DOHH2 (cell line): ENCODE results near the gene LYVE1.

Source experiments
- H3F3A ChIP-seq: fragments of 200-600 bp; sonication (generic), shearing (Covaris generic); 2 replicates; pipeline ENCODE4 v1.6.0; 2016; ENCODE audit warnings: antibody characterized with exemption, mild to moderate bottlenecking; ENCODE audit not compliant: control insufficient read depth, insufficient read depth
- H3K27ac ChIP-seq: fragments of 200-600 bp; sonication (generic); 2 replicates; pipeline ENCODE4 v1.5.1; 2014; ENCODE audit warnings: low read depth, mild to moderate bottlenecking, low read length, moderate library complexity
- H3K27me3 ChIP-seq: fragments of 200-600 bp; sonication (generic); 2 replicates; pipeline ENCODE4 v1.6.1; 2014; ENCODE audit warnings: mild to moderate bottlenecking, low read length, mixed read lengths; ENCODE audit not compliant: control insufficient read depth
- H3K36me3 ChIP-seq: fragments of 200-600 bp; sonication (generic); 2 replicates; pipeline ENCODE4 v1.6.1; 2014; ENCODE audit warnings: mild to moderate bottlenecking, low read length, moderate library complexity, mixed read lengths; ENCODE audit not compliant: control insufficient read depth
- H3K4me1 ChIP-seq: fragments of 200-600 bp; sonication (generic); 2 replicates; pipeline ENCODE4 v1.6.1; 2014; ENCODE audit warnings: mild to moderate bottlenecking, low read length, mixed read lengths; ENCODE audit not compliant: control insufficient read depth
- H3K4me2 ChIP-seq: fragments of 200-600 bp; sonication (generic); 2 replicates; pipeline ENCODE4 v1.6.0; 2014; ENCODE audit warnings: mild to moderate bottlenecking, low read length, moderate library complexity
- H3K4me3 ChIP-seq: fragments of 200-600 bp; sonication (generic); 2 replicates; pipeline ENCODE4 v1.5.1; 2014; ENCODE audit warnings: mild to moderate bottlenecking, low read length, mixed read lengths
- H3K79me2 ChIP-seq: fragments of 200-600 bp; sonication (generic); 2 replicates; pipeline ENCODE4 v1.6.1; 2014; ENCODE audit warnings: mild to moderate bottlenecking, low read length, mixed read lengths; ENCODE audit not compliant: control insufficient read depth
- H3K9me2 ChIP-seq: fragments of 200-600 bp; sonication (generic); replicated peaks from 2 replicates; pipeline ENCODE4 v1.6.1; 2014; ENCODE audit warnings: mild to moderate bottlenecking, low read length, mixed read lengths; ENCODE audit not compliant: control insufficient read depth
- H3K9me3 ChIP-seq: fragments of 200-600 bp; sonication (generic); 2 replicates; pipeline ENCODE4 v1.6.1; 2014; ENCODE audit warnings: antibody characterized with exemption, low read length, mixed read lengths; ENCODE audit not compliant: control insufficient read depth, insufficient read depth
- H4K20me1 ChIP-seq: fragments of 200-600 bp; sonication (generic); 2 replicates; pipeline ENCODE4 v1.6.0; 2014; ENCODE audit warnings: low read depth, mild to moderate bottlenecking, antibody characterized with exemption, low read length, moderate library complexity; ENCODE audit not compliant: control insufficient read depth, insufficient read depth
- CTCF ChIP-seq: fragments of 200-600 bp; sonication (generic); IDR thresholded peaks from one replicate; pipeline ENCODE4 v1.5.1; 2014; ENCODE audit warnings: antibody characterized with exemption, mild to moderate bottlenecking, low read depth, low read length; ENCODE audit not compliant: poor library complexity, severe bottlenecking
- EZH2phosphoT487 ChIP-seq: fragments of 200-600 bp; sonication (generic); IDR thresholded peaks from 2 replicates; pipeline ENCODE4 v1.6.1; 2017; ENCODE audit warnings: borderline replicate concordance, mild to moderate bottlenecking, antibody characterized with exemption, low read length, moderate library complexity, mixed read lengths

LYVE1 gene

GRCh38 chr11:10540546-10540914 lies 27.9 kb downstream of the LYVE1 start:
- Histone ChIP-seq H3F3A (peaks cover 4% of the 10 kb centered on the region; the same call in 1 of the 2 replicates), H3K36me3 (no peaks in the 10 kb centered on the region), H4K20me1 (no peaks in the 10 kb centered on the region), H3K4me3 (peak overlapping the region; percentile 86), H3K27me3 (no peaks in the 10 kb centered on the region), H3K9me2 (no peaks in the 10 kb centered on the region), H3K4me2 (peak overlapping the region; percentile 74), H3K79me2 (peaks cover 17% of the 10 kb centered on the region), H3K27ac (no peak overlapping the region), H3K9me3 (peaks cover 21% of the 10 kb centered on the region), H3K4me1 (peaks cover 40% of the 10 kb centered on the region)
- TF ChIP-seq CTCF (no peak), EZH2phosphoT487 (no peak)

GRCh38 chr11:10539339-10539738 lies 29.1 kb downstream of the LYVE1 start:
- Histone ChIP-seq H3F3A (no peaks in the 10 kb centered on the region), H3K27ac (no peak overlapping the region), H3K4me1 (peaks cover 36% of the 10 kb centered on the region), H3K4me3 (no peak overlapping the region), H3K9me2 (no peaks in the 10 kb centered on the region), H3K4me2 (no peak overlapping the region; the same call in 1 of the 2 replicates), H3K27me3 (no peaks in the 10 kb centered on the region), H3K9me3 (peaks cover 16% of the 10 kb centered on the region), H3K36me3 (no peaks in the 10 kb centered on the region), H3K79me2 (peaks cover 17% of the 10 kb centered on the region), H4K20me1 (no peaks in the 10 kb centered on the region)
- no peak for TF ChIP-seq CTCF

GRCh38 chr11:10538924-10539323 lies 29.5 kb downstream of the LYVE1 start:
- H3K4me1 ChIP-seq: peaks cover 38% of the 10 kb centered on the region
- H3K27ac ChIP-seq: no peak overlapping the region
- H3F3A ChIP-seq: no peaks in the 10 kb centered on the region
- H3K27me3 ChIP-seq: no peaks in the 10 kb centered on the region
- H3K4me3 ChIP-seq: no peak overlapping the region
- H3K36me3 ChIP-seq: no peaks in the 10 kb centered on the region
- H3K9me3 ChIP-seq: peaks cover 12% of the 10 kb centered on the region
- no peaks in the 10 kb centered on the region for H4K20me1 ChIP-seq
- no peak overlapping the region for H3K4me2 ChIP-seq
- no peak for TF ChIP-seq CTCF
- peaks cover 17% of the 10 kb centered on the region for H3K79me2 ChIP-seq
- H3K9me2 ChIP-seq: no peaks in the 10 kb centered on the region

GRCh38 chr11:10537600-10537999 lies 30.9 kb downstream of the LYVE1 start:
- Histone ChIP-seq H3K4me3 (no peak overlapping the region), H3F3A (no peaks in the 10 kb centered on the region), H3K27ac (no peak overlapping the region), H3K9me3 (no peaks in the 10 kb centered on the region), H3K4me1 (peaks cover 38% of the 10 kb centered on the region), H3K4me2 (no peak overlapping the region), H3K27me3 (no peaks in the 10 kb centered on the region), H3K79me2 (peaks cover 17% of the 10 kb centered on the region), H3K36me3 (peaks cover 5% of the 10 kb centered on the region), H3K9me2 (no peaks in the 10 kb centered on the region), H4K20me1 (no peaks in the 10 kb centered on the region)
- TF ChIP-seq CTCF (no peak), EZH2phosphoT487 (no peak)
